ENCODE measurements around the gene ADCY2.

Gene ADCY2

GRCh38 chr5:7398596-7399280 lies 2.8 kb downstream of the ADCY2 start:
- H3K79me2 ChIP-seq (ENCODE audit: control insufficient read depth, low read length) = no peaks in the 10 kb centered on the region
- H3K9me3 ChIP-seq (ENCODE audit: control insufficient read depth, insufficient read depth, low read length) = peaks cover 7% of the 10 kb centered on the region; the same call in 1 of the 2 replicates
- H3K4me1 ChIP-seq (ENCODE audit: control insufficient read depth, low read length) = no peaks in the 10 kb centered on the region
- no peak overlapping the region for H3K4me3 ChIP-seq (ENCODE audit: low read length)
- H3K27ac ChIP-seq (ENCODE audit: low read depth, low read length) = no peak overlapping the region
- H3F3A ChIP-seq (ENCODE audit: control insufficient read depth, insufficient read depth) = no peaks in the 10 kb centered on the region
- TF ChIP-seq CTCF (IDR thresholded peaks at IDR 0.05; ENCODE audit: low read depth, low read length, poor library complexity, severe bottlenecking) = no peak
- no peak for TF ChIP-seq EZH2phosphoT487 (IDR thresholded peaks at IDR 0.05; ENCODE audit: borderline replicate concordance, low read length)
- no peaks in the 10 kb centered on the region for H4K20me1 ChIP-seq (ENCODE audit: control insufficient read depth, insufficient read depth, low read depth, low read length)
- H3K9me2 ChIP-seq (replicated peaks; ENCODE audit: control insufficient read depth, low read length) = no peaks in the 10 kb centered on the region
- H3K27me3 ChIP-seq (ENCODE audit: control insufficient read depth, low read length) = no peaks in the 10 kb centered on the region
- H3K36me3 ChIP-seq (ENCODE audit: control insufficient read depth, low read length) = no peaks in the 10 kb centered on the region
- no peak overlapping the region for H3K4me2 ChIP-seq (ENCODE audit: low read length)

GRCh38 chr5:7405277-7405676 lies 9.3 kb downstream of the ADCY2 start:
- TF ChIP-seq EZH2phosphoT487 (IDR thresholded peaks at IDR 0.05; ENCODE audit: borderline replicate concordance, low read length) = no peak
- no peak for TF ChIP-seq CTCF (IDR thresholded peaks at IDR 0.05; ENCODE audit: low read depth, low read length, poor library complexity, severe bottlenecking)
- Histone ChIP-seq H3K27me3 (ENCODE audit: control insufficient read depth, low read length) (no peaks in the 10 kb centered on the region), H3K4me1 (ENCODE audit: control insufficient read depth, low read length) (no peaks in the 10 kb centered on the region), H3K79me2 (ENCODE audit: control insufficient read depth, low read length) (no peaks in the 10 kb centered on the region), H3K4me3 (ENCODE audit: low read length) (no peak overlapping the region), H3K36me3 (ENCODE audit: control insufficient read depth, low read length) (no peaks in the 10 kb centered on the region), H3F3A (ENCODE audit: control insufficient read depth, insufficient read depth) (no peaks in the 10 kb centered on the region), H3K9me3 (ENCODE audit: control insufficient read depth, insufficient read depth, low read length) (no peaks in the 10 kb centered on the region), H3K27ac (ENCODE audit: low read depth, low read length) (no peak overlapping the region), H3K4me2 (ENCODE audit: low read length) (no peak overlapping the region), H4K20me1 (ENCODE audit: control insufficient read depth, insufficient read depth, low read depth, low read length) (no peaks in the 10 kb centered on the region), H3K9me2 (replicated peaks; ENCODE audit: control insufficient read depth, low read length) (no peaks in the 10 kb centered on the region)

- H3K27me3 ChIP-seq (ENCODE audit: control insufficient read depth, low read length) = no peaks in the 10 kb centered on the region
- no peak overlapping the region for H3K27ac ChIP-seq (ENCODE audit: low read depth, low read length)
- H4K20me1 ChIP-seq (ENCODE audit: control insufficient read depth, insufficient read depth, low read depth, low read length) = no peaks in the 10 kb centered on the region
- no peaks in the 10 kb centered on the region for H3K9me2 ChIP-seq (replicated peaks; ENCODE audit: control insufficient read depth, low read length)
- H3F3A ChIP-seq (ENCODE audit: control insufficient read depth, insufficient read depth) = no peaks in the 10 kb centered on the region
- no peaks in the 10 kb centered on the region for H3K36me3 ChIP-seq (ENCODE audit: control insufficient read depth, low read length)
- H3K9me3 ChIP-seq (ENCODE audit: control insufficient read depth, insufficient read depth, low read length) = no peaks in the 10 kb centered on the region
- no peak overlapping the region for H3K4me2 ChIP-seq (ENCODE audit: low read length)
- no peaks in the 10 kb centered on the region for H3K4me1 ChIP-seq (ENCODE audit: control insufficient read depth, low read length)
- H3K4me3 ChIP-seq (ENCODE audit: low read length) = no peak overlapping the region
- no peaks in the 10 kb centered on the region for H3K79me2 ChIP-seq (ENCODE audit: control insufficient read depth, low read length)
- TF ChIP-seq CTCF (IDR thresholded peaks at IDR 0.05; ENCODE audit: low read depth, low read length, poor library complexity, severe bottlenecking) (no peak), EZH2phosphoT487 (IDR thresholded peaks at IDR 0.05; ENCODE audit: borderline replicate concordance, low read length) (no peak)
Measured at GRCh38 chr5:7410936-7411511, 15.1 kb downstream of the ADCY2 start.

Measured in DOHH2 (cell line).